ENCODE measurements around the gene CEP112. TPM values are rescaled to one million over a fixed set of nuclear protein-coding genes. Genes with fewer than 3 reads are reported as not detected.

The CEP112 gene
- total and polyA plus RNA-seq, 4 donors = 1.1 to 4.9 (median 1.4) TPM

- Histone ChIP-seq H3K27me3 (ENCODE audit: control insufficient read depth in 4 of 4, insufficient read depth in 4 of 4, low read length in 3 of 4) (no peaks in the 10 kb centered on the region), H3K9me3 (ENCODE audit: control insufficient read depth in 4 of 4, low read length in 3 of 4) (no peaks in the 10 kb centered on the region), H3K27ac (ENCODE audit: low read depth in 1 of 2, low read length in 2 of 2) (no peak overlapping the region), H3K4me3 (ENCODE audit: low read depth in 1 of 3, low read length in 3 of 3) (no peak overlapping the region), H3K36me3 (ENCODE audit: control insufficient read depth in 4 of 4, insufficient read depth in 3 of 4, low read depth in 1 of 4, low read length in 3 of 4) (no peaks in the 10 kb centered on the region), H3K4me1 (ENCODE audit: control insufficient read depth in 4 of 4, insufficient read depth in 4 of 4, low read length in 3 of 4) (no peaks in the 10 kb centered on the region), H3K9ac (ENCODE audit: low read depth in 1 of 2, low read length in 2 of 2) (no peak overlapping the region)
- WGBS = 49% methylated on average over 5 of the region's 5 CpGs
- TF ChIP-seq CTCF (IDR thresholded peaks at IDR 0.05; ENCODE audit: low read depth, low read length, missing input control) (peak; percentile 59), ATF3 (IDR thresholded peaks at IDR 0.05) (no peak), TAF1 (conservative IDR thresholded peaks at IDR 0.05) (no peak), HNF4A (conservative IDR thresholded peaks at IDR 0.05) (no peak), EGR1 (IDR thresholded peaks at IDR 0.05; ENCODE audit: low read depth in 2 of 2) (no peak), RAD21 (IDR thresholded peaks at IDR 0.05) (peak; percentile 74 to 80)
- no peak for DNase-seq (ENCODE audit: low spot score)
Observed at GRCh38 chr17:65794572-65794971, 397.4 kb downstream of the CEP112 start.

- no peak overlapping the region for H3K27ac ChIP-seq (ENCODE audit: low read depth in 1 of 2, low read length in 2 of 2)
- no peaks in the 10 kb centered on the region for H3K36me3 ChIP-seq (ENCODE audit: control insufficient read depth in 4 of 4, insufficient read depth in 3 of 4, low read depth in 1 of 4, low read length in 3 of 4)
- 75% methylated on average over 4 of the region's 4 CpGs for WGBS
- no peaks in the 10 kb centered on the region for H3K4me1 ChIP-seq (ENCODE audit: control insufficient read depth in 4 of 4, insufficient read depth in 4 of 4, low read length in 3 of 4)
- no peak overlapping the region for H3K4me3 ChIP-seq (ENCODE audit: low read depth in 1 of 3, low read length in 3 of 3)
- H3K27me3 ChIP-seq (ENCODE audit: control insufficient read depth in 4 of 4, insufficient read depth in 4 of 4, low read length in 3 of 4) = no peaks in the 10 kb centered on the region
- no peak overlapping the region for H3K9ac ChIP-seq (ENCODE audit: low read depth in 1 of 2, low read length in 2 of 2)
- no peaks in the 10 kb centered on the region for H3K9me3 ChIP-seq (ENCODE audit: control insufficient read depth in 4 of 4, low read length in 3 of 4)
- TF ChIP-seq RXRA (IDR thresholded peaks at IDR 0.05) (no peak), EGR1 (IDR thresholded peaks at IDR 0.05; ENCODE audit: low read depth in 2 of 2) (no peak), SP1 (IDR thresholded peaks at IDR 0.05) (no peak), HNF4A (conservative IDR thresholded peaks at IDR 0.05) (no peak), ZBTB33 (IDR thresholded peaks at IDR 0.05) (no peak), FOXA1 (IDR thresholded peaks at IDR 0.05) (no peak), JUND (IDR thresholded peaks at IDR 0.05) (no peak), TAF1 (conservative IDR thresholded peaks at IDR 0.05) (no peak), FOXA2 (IDR thresholded peaks at IDR 0.05) (no peak), NR2F2 (IDR thresholded peaks at IDR 0.05) (no peak), YY1 (IDR thresholded peaks at IDR 0.05) (no peak), RAD21 (IDR thresholded peaks at IDR 0.05) (no peak), ATF3 (IDR thresholded peaks at IDR 0.05) (no peak), HNF4G (IDR thresholded peaks at IDR 0.05) (no peak), REST (IDR thresholded peaks at IDR 0.05) (no peak), MAX (IDR thresholded peaks at IDR 0.05) (no peak), GABPA (IDR thresholded peaks at IDR 0.05 in 1 of 2, conservative IDR thresholded peaks at IDR 0.05 in 1 of 2) (no peak)
- DNase-seq (ENCODE audit: low spot score) = no peak
Observed at GRCh38 chr17:65790241-65790640, 401.7 kb downstream of the CEP112 start.

Data from liver (tissue), 9 donors.